PC-3 (cell line): ENCODE measurements around the gene GATA2. TPM values are rescaled to one million over a fixed set of nuclear protein-coding genes. Genes with fewer than 3 reads are reported as not detected.

Experiments
- ATAC-seq: fragments of 200-7000 bp; cut with Tn5 transposase; 2 replicates; pipeline ENCODE4 v1.9.1; 2020; ENCODE audit warnings: mild to moderate bottlenecking, moderate library complexity
- BruUV-seq: library from RNA; stranded (reverse); fragments of 400-500 nt; replicated peaks from 2 replicates; lab custom pipeline; 2021; lab: Mats Ljungman, UMichigan
- CTCF ChIA-PET: fragments of 300-600 bp; sonication (Branson Sonifier 250); formaldehyde crosslinking; loops from one replicate; lab custom pipeline; 2022; ENCODE audit warnings: antibody characterized with exemption; lab: Charles Lee
- POLR2A ChIA-PET: fragments of 300-600 bp; sonication (Branson Sonifier 250); formaldehyde crosslinking; loops from one replicate; lab custom pipeline; 2022; ENCODE audit warnings: antibody characterized with exemption; ENCODE audit not compliant: unreplicated experiment; lab: Charles Lee
- DNase-seq: peaks from one replicate; pipeline ENCODE4 v3.0.0-alpha.2; 2015
- H2AFZ ChIP-seq: fragments of 300-600 bp; sonication (generic); 2 replicates; pipeline ENCODE4 v1.6.0; 2016; ENCODE audit warnings: antibody characterized with exemption, low read length
- H3F3A ChIP-seq: fragments of 300-600 bp; sonication (generic); one replicate; pipeline ENCODE4 v1.6.0; 2017; ENCODE audit warnings: antibody characterized with exemption, low read length, control low read depth, mild to moderate bottlenecking; ENCODE audit not compliant: unreplicated experiment
- H3K27ac ChIP-seq: fragments of 300-600 bp; sonication (generic); 2 replicates; pipeline ENCODE4 v1.5.1; 2016; ENCODE audit warnings: mild to moderate bottlenecking, low read length
- H3K27me3 ChIP-seq: fragments of 300-600 bp; sonication (generic); 2 replicates; pipeline ENCODE4 v1.6.1; 2016; ENCODE audit warnings: low read length, mixed read lengths
- H3K36me3 ChIP-seq: fragments of 300-600 bp; sonication (generic); 2 replicates; pipeline ENCODE4 v1.6.1; 2016; ENCODE audit warnings: low read depth, mixed run types, low read length, mixed read lengths
- H3K4me1 ChIP-seq: fragments of 300-600 bp; sonication (generic); 2 replicates; pipeline ENCODE4 v1.5.1; 2016; ENCODE audit warnings: low read length; ENCODE audit not compliant: insufficient read depth
- H3K4me2 ChIP-seq: fragments of 300-600 bp; sonication (generic); 2 replicates; pipeline ENCODE4 v1.6.0; 2016; ENCODE audit warnings: low read length
- H3K4me3 ChIP-seq: fragments of 300-600 bp; sonication (generic); 2 replicates; pipeline ENCODE4 v1.5.1; 2016; ENCODE audit warnings: mild to moderate bottlenecking, low read length, mixed read lengths
- H3K79me2 ChIP-seq: fragments of 300-600 bp; sonication (generic); 2 replicates; pipeline ENCODE4 v1.6.1; 2017; ENCODE audit warnings: low read length, mixed read lengths
- H3K9ac ChIP-seq: fragments of 300-600 bp; sonication (generic); 2 replicates; pipeline ENCODE4 v1.6.0; 2016; ENCODE audit warnings: mild to moderate bottlenecking, low read length
- H3K9me2 ChIP-seq: fragments of 300-600 bp; sonication (generic); replicated peaks from 2 replicates; pipeline ENCODE4 v1.6.1; 2016; ENCODE audit warnings: mixed run types, low read length, mixed read lengths
- H3K9me3 ChIP-seq: fragments of 300-600 bp; sonication (generic); 2 replicates; pipeline ENCODE4 v1.6.1; 2016; ENCODE audit warnings: low read length, mixed read lengths
- H4K20me1 ChIP-seq: fragments of 300-600 bp; sonication (generic); 2 replicates; pipeline ENCODE4 v1.6.1; 2016; ENCODE audit warnings: low read length, mixed read lengths
- CTCF ChIP-seq: fragments of 300-600 bp; sonication (generic); conservative IDR thresholded peaks from 2 replicates; pipeline ENCODE4 v1.5.1; 2017; ENCODE audit warnings: antibody characterized with exemption, low read depth, mild to moderate bottlenecking, low read length
- EZH2 ChIP-seq: fragments of 300-600 bp; sonication (generic); IDR thresholded peaks from one replicate; pipeline ENCODE4 v1.6.1; 2017; ENCODE audit warnings: antibody characterized with exemption, mild to moderate bottlenecking, low read length; ENCODE audit not compliant: unreplicated experiment
- EZH2phosphoT487 ChIP-seq: fragments of 300-600 bp; sonication (generic); IDR thresholded peaks from 2 replicates; pipeline ENCODE4 v1.6.1; 2018; ENCODE audit warnings: mild to moderate bottlenecking, antibody characterized with exemption, low read length, borderline replicate concordance
- intact Hi-C: fragments of 100-400 bp; cut with micrococcal nuclease; formaldehyde crosslinking; loops from 2 replicates; pipeline ENCODE4 v1.9.0; 2023
- total RNA-seq: library from RNA; depleted of rRNA; stranded (reverse); fragments of >200 nt; gene quantifications from 2 replicates; pipeline ENCODE4 v1.2.3, GENCODE V29; 2014

The GATA2 gene
- total RNA-seq, 1 experiment from 2014 or later = 32.4 TPM

- DNase-seq = no peak
- POLR2A ChIA-PET = no interaction called here
- Histone ChIP-seq H3K9me2 (no peaks in the 10 kb centered on the region), H4K20me1 (no peaks in the 10 kb centered on the region), H3K4me3 (no peak overlapping the region), H3K9ac (no peak overlapping the region), H3K36me3 (no peaks in the 10 kb centered on the region), H3K9me3 (no peaks in the 10 kb centered on the region), H3K27ac (no peak overlapping the region), H2AFZ (no peak overlapping the region), H3K79me2 (no peaks in the 10 kb centered on the region), H3K4me2 (no peak overlapping the region), H3K27me3 (no peaks in the 10 kb centered on the region), H3F3A (no peaks in the 10 kb centered on the region), H3K4me1 (no peaks in the 10 kb centered on the region)
- no peak for TF ChIP-seq EZH2phosphoT487
- TF ChIP-seq EZH2 = no peak
- no peak for TF ChIP-seq CTCF
- no TSS peak for BruUV-seq
- no peak for ATAC-seq
- intact Hi-C loops = no loop called here
- CTCF ChIA-PET = no interaction called here
Observed at GRCh38 chr3:128457937-128458336, 35.1 kb downstream of the GATA2 start.

- H3K4me1 ChIP-seq = no peaks in the 10 kb centered on the region
- no peaks in the 10 kb centered on the region for H3K79me2 ChIP-seq
- no peak overlapping the region for H2AFZ ChIP-seq
- H3K27me3 ChIP-seq = no peaks in the 10 kb centered on the region
- ATAC-seq (no peak), DNase-seq (no peak)
- no peaks in the 10 kb centered on the region for H4K20me1 ChIP-seq
- no peak overlapping the region for H3K4me3 ChIP-seq
- no TSS peak for BruUV-seq
- H3K9ac ChIP-seq = no peak overlapping the region
- no peak overlapping the region for H3K4me2 ChIP-seq
- intact Hi-C loops = no loop called here
- no peaks in the 10 kb centered on the region for H3F3A ChIP-seq
- no peaks in the 10 kb centered on the region for H3K36me3 ChIP-seq
- H3K9me3 ChIP-seq = no peaks in the 10 kb centered on the region
- TF ChIP-seq EZH2 (no peak), EZH2phosphoT487 (no peak), CTCF (no peak)
- no peak overlapping the region for H3K27ac ChIP-seq
- no peaks in the 10 kb centered on the region for H3K9me2 ChIP-seq
- POLR2A ChIA-PET = no interaction called here
- CTCF ChIA-PET = no interaction called here
Observed at GRCh38 chr3:128456776-128457715, 36.0 kb downstream of the GATA2 start.
